ENCODE measurements around the gene ADAMTS9. TPM values are rescaled to one million over a fixed set of nuclear protein-coding genes. Genes with fewer than 3 reads are reported as not detected.

The ADAMTS9 gene
- total and polyA plus RNA-seq, 2 of the 13 experiments (the other 11 are each of a cell fraction or from before 2014, with no cell fraction given) = 0.02 to 0.09 TPM

DNA sequence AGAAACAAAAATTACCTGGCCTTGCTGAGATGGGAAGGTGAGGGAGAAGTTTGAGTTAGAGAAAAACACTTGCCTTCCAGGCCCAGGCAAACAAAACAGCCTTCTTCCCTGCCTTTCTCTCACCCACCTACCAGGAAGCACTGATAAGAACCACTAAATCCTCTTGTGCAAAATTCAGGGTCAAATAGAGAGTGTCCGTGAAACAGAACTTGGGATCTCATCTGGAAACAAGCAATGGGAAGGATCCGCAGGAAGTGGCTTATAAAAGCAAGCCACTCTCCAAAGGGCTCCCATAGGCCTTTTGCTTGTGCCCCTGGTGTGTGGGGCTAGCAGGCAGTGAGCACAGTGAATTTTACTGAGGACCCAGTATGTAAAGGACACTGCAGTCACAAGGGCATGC lies 11.0 kb downstream of the ADAMTS9 start (continued):
- TF ChIP-seq, protein P1, sequence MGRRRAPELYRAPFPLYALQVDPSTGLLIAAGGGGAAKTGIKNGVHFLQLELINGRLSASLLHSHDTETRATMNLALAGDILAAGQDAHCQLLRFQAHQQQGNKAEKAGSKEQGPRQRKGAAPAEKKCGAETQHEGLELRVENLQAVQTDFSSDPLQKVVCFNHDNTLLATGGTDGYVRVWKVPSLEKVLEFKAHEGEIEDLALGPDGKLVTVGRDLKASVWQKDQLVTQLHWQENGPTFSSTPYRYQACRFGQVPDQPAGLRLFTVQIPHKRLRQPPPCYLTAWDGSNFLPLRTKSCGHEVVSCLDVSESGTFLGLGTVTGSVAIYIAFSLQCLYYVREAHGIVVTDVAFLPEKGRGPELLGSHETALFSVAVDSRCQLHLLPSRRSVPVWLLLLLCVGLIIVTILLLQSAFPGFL (CRISPR knock-in tag; IDR thresholded peaks at IDR 0.05) = no peak
- TF ChIP-seq PAX8 (CRISPR knock-in tag; IDR thresholded peaks at IDR 0.05; ENCODE audit: borderline replicate concordance) = no peak

DNA sequence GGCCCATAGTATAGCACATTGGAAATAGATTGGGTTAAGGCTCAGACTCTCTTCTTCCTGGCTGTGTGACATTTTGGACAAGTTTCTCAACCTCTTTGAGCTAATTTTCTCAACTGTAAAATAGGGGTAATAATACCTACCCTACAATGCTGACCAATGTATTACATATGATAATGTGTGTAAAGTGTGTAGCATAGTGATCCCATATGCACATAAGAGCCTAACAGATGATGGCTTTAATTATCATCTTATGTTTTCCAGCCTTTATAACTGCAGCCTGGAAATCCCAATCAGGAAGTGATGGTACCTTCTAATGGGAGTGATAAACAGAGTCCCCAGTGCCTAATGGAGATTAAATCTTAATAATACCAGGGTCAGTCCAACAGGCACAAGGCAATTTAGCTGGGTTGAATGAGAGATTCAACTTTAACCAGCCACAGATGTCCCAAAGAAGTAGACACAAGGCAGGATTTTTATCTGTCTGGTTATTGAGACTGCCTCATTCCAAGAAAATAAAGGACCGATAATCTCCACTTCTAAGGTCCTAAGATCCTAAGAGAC lies 12.0 kb downstream of the ADAMTS9 start:
- intact Hi-C loops (cut with micrococcal nuclease; ENCODE audit: unreplicated experiment) (no loop called here), in situ Hi-C loops (cut with HindIII; ENCODE audit: extremely low pct_ligation_motif_present, low pct_unique_long_range_greater_than_20kb) (no loop called here)
- Histone ChIP-seq H2AFZ (ENCODE audit: low read length) (no peak overlapping the region), H3K79me2 (ENCODE audit: insufficient read depth, low read length) (no peaks in the 10 kb centered on the region), H4K20me1 (ENCODE audit: insufficient read depth, low read length) (no peaks in the 10 kb centered on the region), H3K4me2 (ENCODE audit: low read depth, low read length) (no peak overlapping the region), H3K27me3 (ENCODE audit: control insufficient read depth in 1 of 2, insufficient read depth in 2 of 2, low read length in 2 of 2) (no peaks in the 10 kb centered on the region), H3K9ac (ENCODE audit: insufficient read depth, low read depth, low read length) (no peak overlapping the region), H3K4me1 (ENCODE audit: insufficient read depth, low read length) (no peaks in the 10 kb centered on the region), H3K9me3 (ENCODE audit: low read length) (no peaks in the 10 kb centered on the region), H3K36me3 (replicated peaks in 1 of 2; ENCODE audit: control insufficient read depth in 1 of 2, insufficient read depth in 2 of 2, low read length in 2 of 2) (no peaks in the 10 kb centered on the region), H3K27ac (ENCODE audit: extremely low read length, insufficient read depth, low read length) (no peak overlapping the region), H3K4me3 (replicated peaks in 1 of 3; ENCODE audit: insufficient read depth in 1 of 3, low read depth in 2 of 3, low read length in 3 of 3) (no peak overlapping the region)
- ChIA-PET CTCF (ENCODE audit: low intra/inter-chr PET ratio, low total read pairs) (no interaction called here), POLR2A (no interaction called here)
- DNase-seq (ENCODE audit: low spot score) (no peak), ATAC-seq (no peak), FAIRE-seq (no peak)
- BruUV-seq (replicated peaks) = no TSS peak
- no peak for TF ChIP-seq NFE2 (CRISPR knock-in tag; IDR thresholded peaks at IDR 0.05)
- TF ChIP-seq, protein P2, sequence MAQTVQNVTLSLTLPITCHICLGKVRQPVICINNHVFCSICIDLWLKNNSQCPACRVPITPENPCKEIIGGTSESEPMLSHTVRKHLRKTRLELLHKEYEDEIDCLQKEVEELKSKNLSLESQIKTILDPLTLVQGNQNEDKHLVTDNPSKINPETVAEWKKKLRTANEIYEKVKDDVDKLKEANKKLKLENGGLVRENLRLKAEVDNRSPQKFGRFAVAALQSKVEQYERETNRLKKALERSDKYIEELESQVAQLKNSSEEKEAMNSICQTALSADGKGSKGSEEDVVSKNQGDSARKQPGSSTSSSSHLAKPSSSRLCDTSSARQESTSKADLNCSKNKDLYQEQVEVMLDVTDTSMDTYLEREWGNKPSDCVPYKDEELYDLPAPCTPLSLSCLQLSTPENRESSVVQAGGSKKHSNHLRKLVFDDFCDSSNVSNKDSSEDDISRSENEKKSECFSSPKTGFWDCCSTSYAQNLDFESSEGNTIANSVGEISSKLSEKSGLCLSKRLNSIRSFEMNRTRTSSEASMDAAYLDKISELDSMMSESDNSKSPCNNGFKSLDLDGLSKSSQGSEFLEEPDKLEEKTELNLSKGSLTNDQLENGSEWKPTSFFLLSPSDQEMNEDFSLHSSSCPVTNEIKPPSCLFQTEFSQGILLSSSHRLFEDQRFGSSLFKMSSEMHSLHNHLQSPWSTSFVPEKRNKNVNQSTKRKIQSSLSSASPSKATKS (CRISPR knock-in tag; IDR thresholded peaks at IDR 0.05) = no peak
- WGBS (ENCODE audit: low lambda C conversion rate) = 79% methylated on average over 1 of the region's 1 CpG
